ENCODE measurements around the gene CRTAC1.

Gene CRTAC1

GRCh38 chr10:97830064-97830463 is 200.4 kb downstream of the CRTAC1 start:
- no peak for DNase-seq

GRCh38 chr10:97828721-97829120 is 201.7 kb downstream of the CRTAC1 start:
- DNase-seq, result no peak

- no peak for DNase-seq
These were observed 202.6 kb downstream of the CRTAC1 start for GRCh38 chr10:97827702-97828291.

GRCh38 chr10:97826892-97827291 is 203.5 kb downstream of the CRTAC1 start:
- no peak for DNase-seq

- no peak for DNase-seq
These were observed 205.2 kb downstream of the CRTAC1 start for GRCh38 chr10:97825020-97825760.

GRCh38 chr10:97823734-97824133 is 206.7 kb downstream of the CRTAC1 start:
- no peak for DNase-seq

- no peak for DNase-seq
These were observed 208.1 kb downstream of the CRTAC1 start for GRCh38 chr10:97822261-97822687.

- no peak for DNase-seq
These were observed 208.9 kb downstream of the CRTAC1 start for GRCh38 chr10:97821308-97822038.

GRCh38 chr10:97820096-97820704 is 210.2 kb downstream of the CRTAC1 start:
- DNase-seq, result no peak

- DNase-seq, result no peak
These were observed 211.8 kb downstream of the CRTAC1 start for GRCh38 chr10:97818572-97818971.

- no peak for DNase-seq
These were observed 213.8 kb downstream of the CRTAC1 start for GRCh38 chr10:97816609-97817008.

Data from CD4-positive, alpha-beta T cell treated with Interleukin-15 for 1 hour (primary cell).